Iris pigment epithelial cell (primary cell): ENCODE data around the gene MVD.

Experiments
- DNase-seq: peaks from one replicate; pipeline ENCODE4 v3.0.0-alpha.2; 2011; ENCODE audit warnings: low read depth

MVD gene

DNA sequence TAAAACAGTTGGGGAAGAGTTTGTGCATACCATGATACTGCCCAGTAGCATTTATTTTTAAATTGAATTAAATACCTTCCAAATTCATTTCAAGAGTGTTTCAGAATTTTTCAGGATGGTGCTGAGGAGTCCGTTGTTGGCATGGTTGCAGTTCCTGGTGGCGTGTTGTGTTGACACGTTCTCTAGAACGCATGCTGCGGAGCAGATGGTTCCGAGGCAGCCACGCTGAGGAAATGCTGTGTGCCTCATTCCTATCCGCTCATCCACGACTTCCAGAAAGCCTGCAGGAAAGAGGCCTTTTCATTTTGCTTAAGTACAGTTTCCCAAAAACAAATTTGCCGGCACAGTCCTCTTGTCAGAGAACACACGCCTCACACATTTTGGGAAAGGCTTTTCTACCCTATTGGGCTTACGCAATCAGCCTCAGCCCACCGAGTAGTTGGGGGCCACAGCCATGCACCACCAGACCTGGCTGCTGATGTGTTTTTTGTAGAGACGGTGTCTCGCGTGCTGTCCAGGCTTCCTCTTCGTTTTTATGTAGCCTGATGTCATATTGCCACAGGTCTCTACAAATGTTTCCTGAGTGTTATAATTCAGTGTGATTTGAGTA lies 56.6 kb downstream of the MVD start:
- DNase-seq = no peak

GRCh38 chr16:88605186-88606147 lies 57.4 kb downstream of the MVD start:
- no peak for DNase-seq

DNA sequence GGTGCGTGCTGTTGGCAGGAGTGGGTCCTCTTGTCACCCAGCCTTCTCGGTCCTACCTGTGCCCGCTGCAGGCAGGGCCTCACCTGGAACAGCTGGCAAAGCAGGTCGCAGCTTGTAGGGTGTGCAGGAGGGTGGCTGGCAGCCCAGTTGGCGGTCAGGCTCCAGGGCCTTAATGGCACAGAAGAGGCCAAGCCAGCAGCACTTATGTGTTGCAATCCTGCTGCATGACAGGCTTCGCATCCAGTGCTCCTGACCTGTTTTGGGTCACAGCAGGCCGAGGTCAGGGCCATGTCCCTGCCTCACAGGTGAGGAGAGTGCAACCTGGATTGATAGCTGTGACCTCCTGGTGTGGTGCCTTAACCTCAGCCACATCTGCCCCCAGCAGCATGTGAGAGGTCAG lies 60.8 kb downstream of the MVD start:
- no peak for DNase-seq
